Mucosa of gallbladder (tissue), 1 donor: ENCODE results near the gene ORC5. TPM values are rescaled to one million over a fixed set of nuclear protein-coding genes. Genes with fewer than 3 reads are reported as not detected.

ENCODE experiments used
- DNase-seq: peaks from one replicate; pipeline ENCODE4 v3.0.0-alpha.2; 2020; ENCODE audit warnings: low spot score
- total RNA-seq: library from RNA; stranded (reverse); gene quantifications from one replicate; pipeline ENCODE4 v1.2.1, GENCODE V29; 2021
- donor health status: DM: no; HTN: no; CAD: no.

Gene ORC5
- total RNA-seq, 1 donor from 2014 or later: 15.9 TPM

DNA sequence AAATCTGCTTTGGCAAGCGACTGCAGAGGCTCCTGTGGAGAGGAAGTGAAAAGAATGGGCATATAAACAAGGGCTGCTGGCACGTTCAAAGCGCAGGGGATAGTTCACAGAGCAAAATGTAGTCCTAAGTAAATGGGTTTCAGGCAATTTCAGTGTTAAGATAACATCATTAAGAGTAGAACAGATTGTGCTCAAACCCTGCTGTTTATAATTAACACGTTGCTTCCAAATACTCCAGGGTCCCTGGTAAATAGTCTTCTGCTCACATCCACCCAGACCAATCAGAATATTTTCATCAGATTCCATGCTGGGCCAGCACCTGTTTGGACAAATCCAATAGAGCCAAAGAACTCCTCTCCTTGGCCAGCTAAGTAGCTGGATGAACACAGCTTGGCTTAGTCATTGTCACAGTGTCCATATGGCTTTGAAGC, 81.4 kb downstream of the ORC5 start:
- no peak for DNase-seq

DNA sequence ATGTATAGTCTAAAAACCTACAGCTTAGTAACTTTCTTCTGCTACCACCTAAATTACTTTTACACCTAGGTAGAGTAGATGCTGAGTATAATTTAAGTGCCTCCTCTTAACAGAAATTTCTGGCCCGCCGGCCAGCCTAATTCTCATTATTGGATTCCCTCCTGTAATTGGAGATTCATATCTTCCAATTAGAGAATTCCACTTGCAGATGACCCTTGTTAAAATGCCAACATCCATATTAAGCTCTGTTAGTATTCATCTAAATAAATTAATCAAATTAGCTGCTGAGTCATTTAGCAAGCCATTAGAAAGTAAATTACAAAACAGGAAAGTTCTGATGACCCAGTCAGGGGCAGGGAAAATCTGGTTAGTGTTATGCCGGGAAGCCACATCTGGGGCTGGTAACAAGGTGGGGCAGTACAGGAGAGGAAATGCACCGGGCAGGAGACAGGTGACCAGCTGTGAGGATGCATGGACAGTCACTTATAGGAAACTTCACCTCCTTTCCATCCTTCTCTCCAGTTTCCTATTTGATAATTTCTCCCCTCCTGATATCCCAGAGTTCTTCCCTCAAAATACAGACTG, 82.8 kb downstream of the ORC5 start:
- no peak for DNase-seq

GRCh38 chr7:104124469-104124868, 83.3 kb downstream of the ORC5 start:
- DNase-seq: no peak

DNA sequence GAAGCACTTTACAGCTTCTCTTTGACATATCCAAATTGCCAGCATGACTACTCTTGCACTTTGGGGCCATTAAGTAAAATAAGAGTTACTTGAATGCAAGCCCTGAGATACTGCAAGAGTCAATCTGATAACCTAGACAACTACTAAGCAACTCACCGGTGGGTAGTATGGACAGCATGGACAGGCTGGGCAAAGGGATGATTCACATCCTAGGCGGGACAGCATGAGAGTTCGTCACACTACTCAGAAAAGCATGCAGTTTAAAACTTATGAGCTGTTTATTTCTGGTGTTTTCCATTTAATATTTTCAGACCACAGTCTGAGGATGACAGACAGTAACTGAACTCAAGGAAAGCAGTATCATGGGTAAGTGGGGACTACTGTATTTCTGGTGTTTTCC, 84.0 kb downstream of the ORC5 start:
- DNase-seq: no peak

DNA sequence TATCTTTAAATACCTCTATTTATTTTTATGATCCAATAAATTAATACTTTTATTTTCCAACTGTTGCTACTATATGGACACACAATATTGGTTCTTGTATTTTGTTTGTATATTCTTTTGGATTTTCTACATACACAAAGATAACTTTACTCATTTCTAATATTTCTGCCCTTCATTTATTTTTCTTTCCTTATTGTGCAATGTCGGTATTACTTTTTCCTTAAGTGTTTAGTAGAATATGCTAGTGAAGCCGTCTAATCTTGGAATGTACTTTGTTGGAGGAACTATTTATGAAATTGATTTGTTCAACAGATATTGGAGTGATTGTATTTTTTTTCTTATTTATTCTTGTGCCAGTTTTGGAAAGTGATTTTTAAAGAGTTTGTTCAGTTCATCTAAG, 94.0 kb downstream of the ORC5 start:
- no peak for DNase-seq

DNA sequence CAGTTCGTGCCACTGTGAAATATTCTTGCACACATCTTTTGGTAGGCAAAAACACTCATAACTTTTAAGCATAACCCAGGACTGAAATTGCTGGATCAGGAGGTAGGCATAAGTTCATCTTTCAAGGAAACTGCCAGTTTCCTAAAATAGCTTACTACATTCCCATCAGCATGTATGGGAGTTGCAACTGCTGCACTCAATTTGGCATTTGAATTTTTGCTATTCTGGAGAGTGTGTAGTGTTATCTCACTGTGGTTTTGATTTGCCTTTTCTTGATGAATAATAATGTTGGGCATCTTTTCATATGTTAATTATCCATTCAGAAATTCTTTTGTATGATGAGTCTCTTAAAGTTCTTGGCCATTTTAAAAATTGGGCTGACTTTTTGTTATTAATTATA, 95.2 kb downstream of the ORC5 start:
- no peak for DNase-seq

GRCh38 chr7:104111271-104111670, 96.5 kb downstream of the ORC5 start:
- no peak for DNase-seq

- no peak for DNase-seq
Measured at GRCh38 chr7:104106108-104106905, 101.5 kb downstream of the ORC5 start.

- no peak for DNase-seq
Measured at GRCh38 chr7:104098890-104099289, 108.9 kb downstream of the ORC5 start.

DNA sequence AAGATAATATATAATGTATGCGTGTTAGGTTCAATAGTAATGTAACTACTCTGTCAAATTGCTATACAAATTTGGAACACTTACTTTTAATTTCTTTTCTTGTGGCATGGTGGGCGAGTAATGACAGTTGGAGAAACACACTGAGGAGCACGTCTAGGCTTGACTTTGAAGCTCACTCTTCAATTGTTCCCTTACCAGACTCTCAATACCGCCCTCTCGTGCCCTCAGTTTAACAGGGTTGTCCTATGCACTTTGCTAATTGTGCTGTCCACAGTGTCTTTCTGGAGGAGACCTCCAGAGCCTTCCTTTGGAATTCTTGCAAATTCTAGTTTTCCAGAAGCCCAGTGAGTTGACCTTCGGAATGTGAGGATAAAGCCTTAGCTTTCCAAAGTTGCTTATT, 111.1 kb downstream of the ORC5 start:
- DNase-seq: no peak

DNA sequence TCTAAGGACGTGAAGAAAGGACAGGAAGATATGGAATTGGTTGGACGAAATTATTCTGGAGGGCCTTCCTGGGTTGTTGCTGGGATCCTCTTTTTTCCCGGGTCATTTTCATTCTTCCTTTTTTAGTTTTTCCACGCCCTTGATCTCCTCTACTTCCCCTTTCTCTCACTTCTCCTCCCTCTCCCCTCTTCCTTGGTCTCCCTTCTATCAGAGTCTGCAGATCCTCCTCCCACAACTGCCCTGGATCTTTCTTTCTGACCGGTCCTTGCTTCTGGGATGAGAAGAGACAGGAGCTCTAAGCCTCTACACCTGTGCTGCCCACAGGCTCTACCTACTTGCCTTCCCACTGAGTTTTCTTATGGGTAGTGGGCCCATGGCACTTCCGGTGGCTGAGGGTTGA, 114.7 kb downstream of the ORC5 start:
- DNase-seq: no peak

- DNase-seq: no peak
Measured at GRCh38 chr7:104091242-104091641, 116.6 kb downstream of the ORC5 start.

DNA sequence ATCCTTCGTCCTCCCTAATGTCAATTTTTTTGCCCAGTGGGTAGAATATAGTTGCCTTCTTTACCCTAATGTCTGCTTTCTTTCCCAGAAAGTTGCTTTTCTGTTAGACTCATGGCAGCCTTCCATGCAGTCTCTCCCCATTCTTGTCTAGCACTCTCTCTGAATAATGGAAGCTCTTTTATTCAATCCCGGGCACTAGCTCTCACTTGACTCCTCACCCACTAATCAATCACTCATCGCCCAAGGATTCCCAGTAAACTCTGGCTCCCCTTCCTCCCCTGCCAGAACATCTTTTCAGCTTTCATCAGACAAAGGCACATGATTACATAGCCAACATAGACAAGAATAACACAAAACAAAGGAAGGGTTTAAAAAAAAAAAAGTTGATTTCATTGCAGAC, 118.2 kb downstream of the ORC5 start:
- no peak for DNase-seq

DNA sequence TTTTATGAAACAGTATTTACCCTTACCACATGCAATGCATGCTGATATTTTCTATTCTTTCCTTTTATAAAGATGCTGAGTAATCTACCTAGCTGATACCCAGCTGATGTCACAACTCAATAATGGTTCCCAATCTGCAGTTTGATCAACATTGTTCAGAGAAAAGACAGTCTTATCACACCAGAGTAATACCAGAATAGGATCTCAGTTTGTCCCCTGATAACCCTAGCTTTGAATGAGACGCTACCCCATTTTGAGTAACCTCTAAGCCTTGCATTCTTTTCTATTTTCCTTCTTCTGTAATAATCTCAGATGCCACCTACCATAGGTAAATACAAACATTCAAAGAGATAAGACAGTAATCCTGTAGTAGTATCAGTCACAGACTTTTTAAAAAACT, 118.8 kb downstream of the ORC5 start:
- no peak for DNase-seq

Other genes with a start within 250 kb of the ORC5 start
- 1.8 TPM for gene RELN, start 218.4 kb downstream of the ORC5 start, total RNA-seq
- gene LHFPL3, start 120.6 kb upstream of the ORC5 start, total RNA-seq: not detected